Stimulated activated CD4-positive, alpha-beta T cell treated with anti-CD3 and anti-CD28 coated beads, TNF-alpha, amount 100 ng/mL, for 24 hours (primary cell): ENCODE measurements around the gene BCL3.
A peak's percentile ranks its signal among the peaks of the same experiment; 100 is the strongest.
"Not testable (repeated sequence)": the region's sequence is repeated elsewhere in the genome, so short reads cannot be mapped to it uniquely, and the experiment has no call there.

Experiments
- DNase-seq, 3 experiments: peaks; one replicate each; pipeline ENCODE4 v3.0.0-alpha.2; 2020; ENCODE audit warnings: low read depth in 3 of 3

BCL3 gene

GRCh38 chr19:44758596-44758995 lies 10.1 kb downstream of the BCL3 start:
- no peak for DNase-seq

- no peak for DNase-seq
Measured at GRCh38 chr19:44759083-44759804, 10.7 kb downstream of the BCL3 start.

- DNase-seq: no peak
Measured at GRCh38 chr19:44762038-44762437, 13.5 kb downstream of the BCL3 start.

GRCh38 chr19:44765033-44765948 lies 16.8 kb downstream of the BCL3 start:
- no peak for DNase-seq

- no peak for DNase-seq
Measured at GRCh38 chr19:44765949-44766335, 17.4 kb downstream of the BCL3 start.

DNA sequence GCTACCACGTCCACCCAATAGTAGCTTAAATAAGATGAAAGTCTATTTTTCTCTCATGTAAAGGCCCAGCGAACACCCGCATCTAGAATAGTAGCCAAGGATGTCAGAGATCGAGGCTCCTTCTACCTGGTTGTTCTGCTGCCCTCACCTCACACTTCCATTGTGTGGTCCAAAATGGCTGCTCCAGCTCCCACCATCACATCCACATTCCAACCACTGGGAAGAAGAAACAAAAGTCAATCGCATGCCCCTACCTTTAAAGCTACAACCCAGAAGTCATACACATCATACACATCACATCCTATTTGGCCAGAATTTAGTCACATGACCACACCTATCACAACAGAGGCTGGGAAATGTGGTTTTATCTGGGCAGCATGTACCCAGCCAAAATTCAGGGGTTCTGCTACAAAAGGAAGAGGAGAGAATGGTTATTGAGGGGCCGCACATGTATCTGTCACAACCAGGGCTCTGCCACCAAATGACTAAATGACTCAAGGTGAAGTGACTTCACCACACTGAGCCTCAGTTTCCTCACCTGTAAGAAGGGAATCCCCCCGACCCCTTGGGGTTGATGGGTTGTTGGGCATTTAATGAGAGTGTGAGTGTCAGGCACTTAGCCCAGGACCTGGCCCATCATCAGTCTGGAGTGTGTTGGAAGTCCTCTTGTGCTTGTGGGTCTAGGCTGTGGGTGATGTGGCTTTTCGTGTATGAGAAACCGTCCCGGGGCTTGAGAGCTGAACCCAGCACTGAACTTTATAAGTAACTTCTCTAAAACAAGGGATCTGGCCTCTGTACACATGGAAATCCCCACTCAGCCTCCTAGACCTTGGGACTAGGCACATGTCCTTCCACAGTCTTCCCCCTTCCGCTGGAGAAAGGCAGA lies 19.0 kb downstream of the BCL3 start:
- no peak for DNase-seq

DNA sequence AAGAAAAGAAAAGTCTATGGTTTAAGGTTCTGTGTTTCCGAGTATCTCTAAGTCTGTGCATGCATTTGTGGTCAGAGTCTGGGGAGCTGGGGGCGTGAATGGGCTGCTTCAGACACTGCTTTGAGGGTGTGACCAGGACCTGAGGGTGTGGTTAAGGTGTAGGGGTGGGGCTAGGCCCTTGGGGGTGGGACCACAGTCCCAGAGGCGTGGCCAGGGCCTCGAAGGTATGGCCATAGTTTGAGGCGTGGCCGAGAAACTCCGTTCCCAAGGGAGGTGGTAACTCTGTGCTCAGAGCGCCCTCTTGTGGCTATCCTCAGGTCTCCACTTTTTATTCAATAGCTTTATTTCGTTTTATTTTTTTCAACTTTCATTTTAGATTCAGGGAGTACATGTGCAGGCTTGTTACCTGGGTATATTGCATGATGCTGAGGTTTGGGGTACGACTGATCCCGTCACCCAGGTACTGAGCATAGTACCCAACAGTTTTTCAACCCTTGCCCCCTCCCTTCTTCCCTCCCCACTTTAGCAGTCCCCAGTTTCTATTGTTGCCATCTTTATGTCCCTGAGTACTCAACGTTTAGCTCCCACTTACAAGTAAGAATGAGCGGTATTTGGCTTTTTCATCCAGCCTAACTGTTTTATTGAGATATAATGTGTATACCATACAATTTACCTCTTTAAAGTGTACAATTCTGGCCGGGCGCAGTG lies 22.2 kb downstream of the BCL3 start:
- peak; percentile 93 to 97 (median 97) for DNase-seq

DNA sequence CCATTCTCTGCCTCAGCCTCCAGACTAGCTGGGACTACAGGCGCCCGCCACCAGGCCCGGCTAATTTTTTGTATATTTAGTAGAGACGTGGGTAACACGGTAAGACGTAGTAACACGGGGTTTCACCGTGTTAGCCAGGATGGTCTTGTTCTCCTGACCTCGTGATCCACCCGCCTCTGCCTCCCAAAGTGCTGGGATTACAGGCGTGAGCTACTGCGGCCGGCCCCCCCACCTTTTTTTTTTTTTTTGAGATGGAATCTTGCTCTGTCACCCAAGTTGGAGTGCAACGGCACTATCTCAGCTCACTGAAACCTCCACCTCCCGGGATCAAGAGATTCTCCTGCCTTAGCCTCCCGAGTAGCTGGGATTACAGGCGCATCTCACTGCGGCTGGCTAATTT lies 23.6 kb downstream of the BCL3 start:
- DNase-seq: not testable (repeated sequence)

DNA sequence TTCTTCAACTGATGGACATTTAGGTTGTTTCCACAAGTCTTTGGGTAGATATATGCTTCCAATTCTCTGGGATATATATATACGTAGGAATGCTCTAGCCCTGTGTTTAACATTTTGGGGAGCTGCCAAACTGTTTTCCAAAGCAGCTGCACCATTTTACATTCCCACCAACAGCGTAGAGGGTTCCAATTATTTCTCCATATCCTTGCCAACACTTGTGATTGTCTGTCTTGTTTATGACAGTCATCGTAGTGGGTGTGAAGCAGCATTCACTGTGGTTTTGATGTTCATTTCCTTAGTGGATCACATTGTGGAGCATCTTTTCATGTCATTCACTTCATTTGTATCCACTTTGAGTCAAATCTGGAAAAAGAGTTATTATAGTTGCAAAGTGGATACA lies 24.5 kb downstream of the BCL3 start:
- no peak for DNase-seq

GRCh38 chr19:44775676-44776240 lies 27.2 kb downstream of the BCL3 start:
- DNase-seq: no peak

DNA sequence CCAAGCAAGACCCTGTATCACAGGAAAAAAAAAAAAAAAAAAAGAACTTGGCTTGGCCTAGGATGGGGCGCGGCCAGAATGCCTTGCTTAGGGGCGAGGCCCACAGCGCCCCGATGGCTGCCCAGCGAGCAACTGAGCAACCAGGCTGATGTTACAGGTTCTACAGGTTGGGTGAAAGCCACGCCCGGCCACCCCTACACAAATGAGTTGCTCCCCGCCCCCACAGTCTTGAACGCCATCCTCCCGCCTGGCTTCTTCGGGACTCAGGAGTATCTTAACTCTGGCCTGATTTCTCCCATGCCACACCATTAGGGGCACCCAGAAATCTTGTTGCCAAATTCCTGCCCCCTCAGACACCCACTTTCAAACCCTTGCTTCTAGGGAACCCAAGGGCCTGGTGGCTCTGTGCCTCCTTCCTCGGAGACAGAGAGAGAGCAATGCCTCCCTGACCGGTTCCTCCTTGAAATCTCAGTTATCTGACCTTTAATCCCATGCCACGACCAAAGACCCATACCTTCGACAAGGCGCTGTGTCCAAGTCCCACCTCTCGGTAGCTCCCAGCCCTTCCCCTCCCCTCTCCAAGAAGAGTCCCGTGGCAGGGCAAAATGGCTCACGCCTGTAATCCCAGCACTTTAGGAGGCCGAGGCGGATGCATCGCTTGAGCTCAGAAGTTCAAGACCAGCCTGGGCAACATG lies 28.0 kb downstream of the BCL3 start:
- DNase-seq: no peak

DNA sequence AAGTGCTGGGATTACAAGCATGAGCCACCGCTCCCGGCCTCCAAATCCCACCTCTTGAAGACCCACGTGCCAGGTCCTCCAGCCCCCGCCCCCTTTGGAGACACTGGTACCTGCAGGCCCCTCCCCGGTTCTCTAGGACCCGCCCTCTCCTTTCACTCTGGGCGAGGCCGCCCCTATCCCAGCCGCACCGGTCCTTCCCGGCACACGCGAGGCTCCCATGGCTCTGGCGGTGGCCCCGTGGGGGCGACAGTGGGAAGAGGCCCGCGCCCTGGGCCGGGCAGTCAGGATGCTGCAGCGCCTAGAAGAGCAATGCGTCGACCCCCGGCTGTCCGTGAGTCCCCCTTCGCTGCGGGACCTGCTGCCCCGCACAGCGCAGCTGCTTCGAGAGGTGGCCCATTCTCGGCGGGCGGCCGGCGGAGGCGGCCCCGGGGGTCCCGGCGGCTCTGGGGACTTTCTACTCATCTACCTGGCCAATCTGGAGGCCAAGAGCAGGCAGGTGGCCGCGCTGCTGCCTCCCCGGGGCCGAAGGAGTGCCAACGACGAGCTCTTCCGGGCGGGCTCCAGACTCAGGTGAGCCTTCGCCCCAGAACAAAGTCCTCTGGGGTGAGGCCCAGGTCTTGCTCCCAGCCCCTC lies 29.3 kb downstream of the BCL3 start, which contains the start of gene CBLC:
Gene CBLC (plus strand): TSS at position 176 of the 633 bp plus-strand sequence. CDS start 42 bp downstream, at position 218.
- no peak for DNase-seq

DNA sequence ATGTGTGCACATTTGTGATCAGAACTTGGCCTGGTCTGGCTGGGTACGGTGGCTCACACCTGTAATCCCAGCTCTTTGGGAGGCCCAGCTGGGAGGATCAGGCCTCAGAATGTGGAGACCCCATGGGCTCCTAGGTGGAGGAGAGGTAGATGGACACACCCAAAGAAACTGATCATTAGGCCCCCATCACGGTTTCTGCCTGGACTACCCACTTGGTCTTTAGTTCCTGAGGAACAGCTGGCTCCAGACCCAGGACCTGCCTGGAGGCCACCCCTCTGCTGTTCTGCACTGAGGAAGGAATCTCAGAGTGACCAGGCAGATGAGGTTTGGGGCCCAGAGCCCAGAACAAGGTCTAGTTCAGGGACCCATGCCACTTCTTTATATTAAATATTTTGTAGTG lies 30.6 kb downstream of the BCL3 start:
- no peak for DNase-seq

DNA sequence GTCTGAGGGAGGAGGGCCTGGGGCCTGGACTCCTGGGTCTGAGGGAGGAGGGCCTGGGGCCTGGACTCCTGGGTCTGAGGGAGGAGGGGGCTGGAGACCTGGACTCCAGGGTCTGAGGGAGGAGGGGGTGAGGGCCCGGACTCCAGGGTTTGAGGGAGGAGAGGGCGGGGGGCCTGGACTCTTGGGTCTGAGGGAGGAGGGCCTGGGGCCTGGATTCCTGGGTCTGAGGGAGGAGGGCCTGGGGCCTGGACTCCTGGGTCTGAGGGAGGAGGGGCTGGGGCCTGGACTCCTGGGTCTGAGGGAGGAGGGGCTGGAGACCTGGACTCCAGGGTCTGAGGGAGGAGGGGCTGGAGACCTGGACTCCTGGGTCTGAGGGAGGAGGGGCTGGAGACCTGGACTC lies 33.2 kb downstream of the BCL3 start:
- not testable (repeated sequence) for DNase-seq

DNA sequence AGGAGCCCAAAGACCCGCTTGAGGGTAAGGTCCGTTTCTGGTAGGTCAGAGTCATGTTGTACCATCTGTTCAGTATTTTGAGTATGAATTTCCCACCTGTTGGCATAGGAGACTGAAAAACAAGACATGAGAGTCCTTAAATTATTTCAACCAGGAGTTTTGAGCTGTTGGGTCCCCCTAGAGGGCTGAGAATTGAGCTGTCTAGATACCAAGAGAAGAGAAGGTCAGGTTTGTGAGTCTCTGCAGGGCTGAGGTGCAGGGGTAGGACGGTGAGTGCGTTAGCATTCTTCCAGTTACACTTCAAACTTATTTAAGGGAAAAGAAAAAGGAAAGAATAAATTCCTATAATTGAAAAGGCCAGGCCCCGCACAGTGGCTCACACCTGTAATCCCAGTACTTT lies 34.2 kb downstream of the BCL3 start:
- no peak for DNase-seq

DNA sequence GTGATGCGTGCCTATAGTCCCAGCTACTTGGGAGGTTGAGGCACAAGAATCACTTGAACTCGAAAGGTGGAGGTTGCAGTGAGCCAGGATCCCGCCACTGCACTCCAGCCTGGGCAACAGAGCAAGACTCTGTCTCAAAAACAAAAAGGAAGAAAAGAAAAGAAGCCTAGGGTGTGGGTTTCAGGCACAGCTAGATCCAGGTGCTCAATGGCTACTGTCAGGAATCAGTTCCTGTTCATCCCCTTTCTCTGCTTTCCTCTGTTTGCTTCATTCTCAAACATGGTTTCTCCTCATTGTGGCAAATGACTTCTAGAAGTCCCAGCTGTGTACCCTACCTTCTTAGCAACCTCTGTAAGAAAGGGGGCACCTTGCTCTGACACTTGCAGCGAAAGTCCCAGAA lies 35.0 kb downstream of the BCL3 start:
- DNase-seq: no peak

DNA sequence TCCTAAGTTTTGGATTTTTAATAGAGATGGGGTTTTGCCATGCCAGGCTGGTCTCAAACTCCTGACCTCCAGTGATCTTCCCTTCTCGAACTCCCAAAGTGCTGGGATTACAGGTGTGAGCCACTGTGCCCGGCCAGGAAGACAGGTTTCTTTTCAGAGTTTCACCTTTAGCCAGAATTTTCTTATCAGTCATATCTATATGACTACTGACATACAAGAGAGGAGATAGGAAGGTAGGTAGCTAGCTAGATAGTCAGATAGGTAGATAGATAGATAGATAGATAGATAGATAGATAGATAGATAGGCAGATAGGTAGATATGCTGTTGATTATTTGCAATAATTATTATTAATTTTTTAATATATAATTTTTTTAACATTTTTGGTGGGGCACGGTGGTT lies 36.8 kb downstream of the BCL3 start:
- no peak for DNase-seq

- no peak for DNase-seq
Measured at GRCh38 chr19:44785993-44786392, 37.5 kb downstream of the BCL3 start.

DNA sequence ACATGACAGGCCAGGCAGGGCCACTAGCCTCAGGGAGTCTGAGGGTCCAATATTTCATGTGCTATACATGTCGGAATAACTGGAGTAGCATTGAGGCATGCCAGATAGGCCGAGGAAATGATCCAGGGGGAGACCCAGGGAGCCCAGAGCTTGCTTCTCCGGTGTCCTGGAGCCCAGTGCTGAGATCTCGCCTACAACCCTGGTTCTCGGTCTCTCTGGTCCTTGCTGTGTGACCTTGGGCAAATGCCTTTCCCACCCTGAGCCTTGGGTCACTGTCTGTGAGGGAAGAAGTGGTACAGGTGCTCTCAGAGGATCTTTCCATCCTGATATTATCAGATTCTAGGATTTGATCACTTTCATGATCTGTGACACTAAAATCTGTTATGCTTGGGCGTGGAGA lies 40.5 kb downstream of the BCL3 start:
- DNase-seq: no peak

DNA sequence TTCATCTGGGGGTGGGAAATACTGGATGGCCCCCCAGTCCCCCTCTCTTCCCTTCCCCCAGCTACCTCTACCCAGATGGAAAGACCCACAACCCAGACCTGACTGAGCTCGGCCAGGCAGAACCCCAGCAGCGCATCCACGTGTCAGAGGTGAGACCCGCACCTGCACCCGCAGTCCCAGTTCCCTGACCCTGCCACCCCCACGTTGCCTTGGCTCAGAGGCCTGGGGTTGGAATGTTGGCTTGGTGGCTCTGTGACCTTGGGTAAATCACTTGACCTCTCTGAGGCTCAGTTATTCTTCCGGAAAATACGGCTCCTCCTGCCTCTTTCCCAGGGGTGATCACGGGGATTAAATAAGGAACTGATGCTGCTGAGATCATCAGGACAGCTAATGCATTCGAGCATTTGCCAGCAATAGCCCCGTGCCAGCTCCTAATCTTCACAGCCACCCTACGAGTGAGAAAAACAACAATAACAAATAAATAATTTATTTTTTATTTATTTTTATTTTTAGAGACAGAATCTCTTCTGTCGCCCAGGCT lies 41.5 kb downstream of the BCL3 start:
- no peak for DNase-seq
